Measurements from ENCODE around the gene SUSD3. TPM values are rescaled to one million over a fixed set of nuclear protein-coding genes. Genes with fewer than 3 reads are reported as not detected.

The SUSD3 gene
- total RNA-seq, 1 experiment from 2014 or later: 0.27 TPM

- DNase-seq (ENCODE audit: extremely low read depth, low read depth): no peak
Measured at GRCh38 chr9:93072383-93072795, 13.9 kb downstream of the SUSD3 start.

- no peak for DNase-seq (ENCODE audit: extremely low read depth, low read depth)
Measured at GRCh38 chr9:93076101-93076791, 17.7 kb downstream of the SUSD3 start.

DNA sequence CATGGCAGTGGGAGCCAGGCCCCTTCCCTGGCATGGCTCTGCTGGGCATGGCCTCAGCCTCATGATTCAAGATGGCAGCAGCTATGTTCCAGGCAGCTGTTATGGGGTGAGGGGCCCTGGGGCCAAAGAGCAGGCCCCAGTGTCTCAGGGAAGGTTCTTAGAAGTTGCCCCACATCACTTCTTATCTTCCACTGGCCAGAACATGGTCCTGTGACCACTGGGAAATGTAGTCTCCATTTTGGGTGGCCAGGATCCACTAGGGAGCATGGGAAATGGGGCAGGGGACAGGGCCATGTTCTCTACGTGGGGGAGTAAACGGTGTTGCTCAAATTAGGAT lies 18.3 kb downstream of the SUSD3 start:
- DNase-seq (ENCODE audit: extremely low read depth, low read depth): no peak

DNA sequence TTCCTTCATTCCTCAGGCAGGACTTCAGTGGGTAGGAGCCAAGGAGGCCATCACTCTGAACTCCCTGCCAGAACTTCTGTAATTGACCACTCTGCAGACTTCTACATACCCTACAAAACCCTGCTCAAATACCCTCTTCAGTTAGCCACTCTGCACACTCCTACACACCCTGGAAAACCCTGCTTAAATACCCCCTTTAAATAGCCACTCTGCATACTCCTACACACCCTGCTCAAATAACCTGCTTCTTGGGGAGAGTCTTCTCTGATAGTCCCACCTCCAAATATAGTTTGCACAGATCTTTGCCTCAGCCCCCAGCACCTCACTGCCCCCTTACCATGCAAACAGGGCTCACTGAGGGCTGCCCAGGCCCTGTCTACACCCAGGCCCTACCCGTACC lies 18.9 kb downstream of the SUSD3 start:
- no peak for DNase-seq (ENCODE audit: extremely low read depth, low read depth)

DNA sequence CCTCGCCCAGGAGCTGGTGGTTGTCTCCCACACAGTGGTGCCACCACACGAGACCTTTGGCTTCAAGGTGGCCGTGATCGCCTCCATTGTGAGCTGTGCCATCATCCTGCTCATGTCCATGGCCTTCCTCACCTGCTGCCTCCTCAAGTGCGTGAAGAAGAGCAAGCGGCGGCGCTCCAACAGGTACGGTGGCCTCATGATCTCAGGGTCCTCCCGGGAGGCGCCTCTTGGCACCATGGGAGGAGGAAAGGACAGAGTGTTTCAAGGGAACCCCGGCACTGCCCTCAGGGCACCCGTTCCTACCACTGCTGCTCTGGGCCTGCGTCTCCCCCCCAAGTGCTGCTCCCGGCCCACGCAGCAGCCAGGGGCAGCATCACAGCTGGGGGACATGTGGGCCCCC lies 19.3 kb downstream of the SUSD3 start:
- no peak for DNase-seq (ENCODE audit: extremely low read depth, low read depth)

GRCh38 chr9:93079371-93079770 lies 20.9 kb downstream of the SUSD3 start:
- no peak for DNase-seq (ENCODE audit: extremely low read depth, low read depth)

GRCh38 chr9:93080406-93080805 lies 21.9 kb downstream of the SUSD3 start:
- DNase-seq (ENCODE audit: extremely low read depth, low read depth): no peak

DNA sequence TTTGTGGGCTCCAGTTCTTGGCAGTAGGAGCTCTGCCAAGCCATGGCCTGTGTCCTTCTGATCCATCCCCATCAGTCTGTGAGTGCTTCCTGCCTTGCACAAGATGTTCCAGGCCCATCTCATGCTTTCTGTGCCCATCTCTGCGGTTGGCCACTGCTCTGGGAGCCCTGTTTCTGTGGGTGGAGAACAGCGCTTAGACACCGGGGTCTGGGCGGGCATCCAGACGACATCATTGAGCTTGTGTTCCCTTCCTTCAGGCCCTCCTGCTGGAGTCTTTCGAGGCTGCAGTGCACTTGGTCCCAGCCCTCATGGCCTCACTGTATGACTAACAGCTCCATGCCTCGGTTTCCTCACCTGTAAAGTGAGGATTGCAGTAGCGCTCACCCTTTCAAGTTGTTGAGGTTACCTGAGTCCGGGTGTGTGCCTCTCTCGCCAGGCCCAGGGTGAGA lies 22.6 kb downstream of the SUSD3 start:
- no peak for DNase-seq (ENCODE audit: extremely low read depth, low read depth)

DNA sequence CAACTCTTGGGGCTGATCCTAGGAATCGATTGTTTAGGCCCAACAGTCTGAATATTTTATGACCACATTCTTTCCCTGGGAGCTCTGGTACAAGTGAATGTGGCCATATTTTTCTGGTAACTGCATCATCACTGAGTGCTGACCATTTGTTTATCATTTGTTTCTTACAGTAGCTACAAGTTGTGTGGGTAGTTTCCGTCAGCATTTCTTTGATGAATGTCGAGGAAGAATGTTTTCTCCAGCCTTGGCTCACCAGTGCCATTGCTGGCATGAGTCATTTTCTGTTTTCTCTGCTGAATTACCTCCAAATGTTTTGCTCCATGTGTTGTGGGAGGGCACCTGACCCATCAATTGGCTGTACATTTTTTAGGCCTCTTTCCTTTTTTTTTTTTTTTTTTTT lies 23.4 kb downstream of the SUSD3 start:
- DNase-seq (ENCODE audit: extremely low read depth, low read depth): no peak

GRCh38 chr9:93082841-93083411 lies 24.4 kb downstream of the SUSD3 start:
- DNase-seq (ENCODE audit: extremely low read depth, low read depth): no peak

- no peak for DNase-seq (ENCODE audit: extremely low read depth, low read depth)
Measured at GRCh38 chr9:93083592-93084470, 25.3 kb downstream of the SUSD3 start.

DNA sequence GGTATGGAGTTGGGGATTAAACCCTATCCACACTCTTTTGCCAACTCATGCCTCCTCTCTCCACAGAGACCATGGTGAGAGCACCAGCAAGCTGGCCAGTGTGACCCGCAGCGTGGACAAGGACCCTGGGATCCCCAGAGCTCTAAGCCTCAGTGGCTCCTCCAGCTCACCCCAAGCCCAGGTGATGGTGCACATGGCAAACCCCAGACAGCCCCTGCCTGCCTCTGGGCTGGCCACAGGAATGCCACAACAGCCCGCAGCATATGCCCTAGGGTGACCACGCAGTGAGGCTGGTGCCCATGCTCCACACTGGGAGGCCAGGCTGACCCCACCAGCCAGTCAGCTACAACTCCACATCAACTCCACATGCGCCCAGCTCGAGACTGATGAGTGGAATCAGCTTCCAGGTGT lies 26.0 kb downstream of the SUSD3 start:
- DNase-seq (ENCODE audit: extremely low read depth, low read depth): no peak

- DNase-seq (ENCODE audit: extremely low read depth, low read depth): no peak
Measured at GRCh38 chr9:93085676-93086075, 27.2 kb downstream of the SUSD3 start.

- DNase-seq (ENCODE audit: extremely low read depth, low read depth): no peak
Measured at GRCh38 chr9:93086447-93087224, 28.1 kb downstream of the SUSD3 start.

GRCh38 chr9:93087971-93088655 lies 29.6 kb downstream of the SUSD3 start:
- DNase-seq (ENCODE audit: extremely low read depth, low read depth): no peak

DNA sequence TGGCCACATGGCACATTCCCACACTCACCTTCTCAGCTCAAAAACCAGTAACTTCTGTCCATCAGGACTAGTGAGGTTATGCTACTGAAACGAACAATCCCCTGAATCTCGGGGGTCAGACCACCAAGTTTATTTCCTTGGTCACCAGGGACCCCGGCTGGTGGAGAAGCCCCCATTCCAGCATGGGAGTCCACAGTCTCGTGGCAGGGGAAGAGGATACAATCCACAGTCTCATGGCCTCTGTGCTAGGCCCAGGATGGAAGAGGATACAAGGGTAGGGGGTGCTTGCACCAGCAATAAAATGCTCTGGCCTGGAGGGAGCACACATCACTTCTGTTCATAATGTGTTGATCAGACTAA lies 30.1 kb downstream of the SUSD3 start:
- no peak for DNase-seq (ENCODE audit: extremely low read depth, low read depth)

DNA sequence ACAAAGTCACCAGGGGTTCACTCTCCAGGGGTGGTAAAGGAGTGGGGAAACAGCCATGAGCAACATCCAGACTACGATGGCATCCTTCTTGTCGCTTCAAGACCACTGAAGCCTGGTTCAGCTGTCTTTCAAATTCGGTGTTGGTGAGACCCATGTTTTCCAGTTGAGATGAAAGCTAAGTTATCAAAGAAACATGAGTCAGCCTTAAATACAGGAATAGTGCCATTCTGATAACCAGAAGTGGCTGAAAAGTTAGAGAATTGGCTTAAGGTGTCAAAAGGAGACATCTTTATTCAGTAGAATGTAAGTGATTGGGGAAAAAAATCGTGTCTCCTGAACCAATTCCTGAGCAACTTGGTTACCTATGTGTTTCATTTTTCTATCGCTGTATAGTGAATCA lies 30.5 kb downstream of the SUSD3 start:
- no peak for DNase-seq (ENCODE audit: extremely low read depth, low read depth)

- no peak for DNase-seq (ENCODE audit: extremely low read depth, low read depth)
Measured at GRCh38 chr9:93089481-93089991, 31.0 kb downstream of the SUSD3 start.

DNA sequence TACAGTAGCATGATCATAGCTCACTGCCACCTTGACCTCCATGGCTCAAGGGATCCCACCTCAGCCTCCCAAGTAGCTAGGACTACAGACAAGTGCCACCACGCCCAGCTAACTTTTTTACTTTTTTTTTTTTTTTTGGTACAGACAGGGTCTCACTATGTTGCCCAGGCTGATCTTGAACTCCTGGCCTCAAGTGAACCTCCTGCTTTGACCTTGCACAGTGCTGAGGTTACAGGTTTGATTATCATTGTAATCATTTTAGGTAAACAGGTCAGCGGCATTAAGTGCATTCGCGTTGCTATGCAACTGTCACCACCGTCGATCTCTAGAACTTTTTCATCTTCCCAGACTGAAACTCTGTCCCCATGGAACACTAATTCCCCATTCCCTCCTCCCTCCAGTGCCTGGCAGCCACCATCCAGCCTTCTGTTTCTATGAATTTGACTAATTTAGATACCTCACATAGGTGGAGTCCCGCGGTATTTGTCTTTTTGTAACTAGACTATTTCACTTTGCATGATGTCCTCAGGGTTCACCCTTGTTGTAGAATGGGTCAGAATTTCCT lies 31.7 kb downstream of the SUSD3 start:
- no peak for DNase-seq (ENCODE audit: extremely low read depth, low read depth)

GRCh38 chr9:93091056-93091452 lies 32.6 kb downstream of the SUSD3 start:
- DNase-seq (ENCODE audit: extremely low read depth, low read depth): no peak
